ENCODE data around the gene ADD3. TPM values are rescaled to one million over a fixed set of nuclear protein-coding genes. Genes with fewer than 3 reads are reported as not detected.

ADD3 gene
- total RNA-seq, 1 donor from 2014 or later, result 57.4 TPM

DNA sequence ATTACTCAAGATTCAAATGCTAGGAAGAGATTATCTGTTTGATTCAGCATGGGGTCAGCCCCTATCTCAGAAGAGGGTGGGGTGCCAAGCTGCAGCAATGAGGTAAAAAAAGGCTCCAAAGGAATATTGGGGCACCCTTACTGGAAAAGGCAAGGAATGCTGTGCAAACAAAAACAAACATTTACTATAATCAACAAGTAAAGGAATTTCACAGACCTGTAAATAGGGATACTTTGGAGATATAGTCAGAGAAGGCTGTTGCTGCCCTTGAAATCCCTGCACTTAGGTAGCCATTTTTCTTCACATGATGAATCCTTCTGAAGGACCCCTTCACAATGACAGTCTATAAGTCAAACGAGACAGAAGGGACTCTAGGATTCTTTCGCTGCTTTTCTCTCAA is 10.6 kb upstream of the ADD3 start:
- intact Hi-C loops (cut with DNase I), result no loop called here
- no peak overlapping the region for H3K27ac ChIP-seq
- H3K9me3 ChIP-seq, result no peaks in the 10 kb centered on the region
- H3K36me3 ChIP-seq, result no peaks in the 10 kb centered on the region
- TF ChIP-seq, protein P1, sequence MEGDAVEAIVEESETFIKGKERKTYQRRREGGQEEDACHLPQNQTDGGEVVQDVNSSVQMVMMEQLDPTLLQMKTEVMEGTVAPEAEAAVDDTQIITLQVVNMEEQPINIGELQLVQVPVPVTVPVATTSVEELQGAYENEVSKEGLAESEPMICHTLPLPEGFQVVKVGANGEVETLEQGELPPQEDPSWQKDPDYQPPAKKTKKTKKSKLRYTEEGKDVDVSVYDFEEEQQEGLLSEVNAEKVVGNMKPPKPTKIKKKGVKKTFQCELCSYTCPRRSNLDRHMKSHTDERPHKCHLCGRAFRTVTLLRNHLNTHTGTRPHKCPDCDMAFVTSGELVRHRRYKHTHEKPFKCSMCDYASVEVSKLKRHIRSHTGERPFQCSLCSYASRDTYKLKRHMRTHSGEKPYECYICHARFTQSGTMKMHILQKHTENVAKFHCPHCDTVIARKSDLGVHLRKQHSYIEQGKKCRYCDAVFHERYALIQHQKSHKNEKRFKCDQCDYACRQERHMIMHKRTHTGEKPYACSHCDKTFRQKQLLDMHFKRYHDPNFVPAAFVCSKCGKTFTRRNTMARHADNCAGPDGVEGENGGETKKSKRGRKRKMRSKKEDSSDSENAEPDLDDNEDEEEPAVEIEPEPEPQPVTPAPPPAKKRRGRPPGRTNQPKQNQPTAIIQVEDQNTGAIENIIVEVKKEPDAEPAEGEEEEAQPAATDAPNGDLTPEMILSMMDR (IDR thresholded peaks at IDR 0.05), result no peak
- no peak for DNase-seq
- H3K4me1 ChIP-seq, result no peaks in the 10 kb centered on the region
- H3K27me3 ChIP-seq, result no peaks in the 10 kb centered on the region
- ATAC-seq, result no peak
- H3K4me3 ChIP-seq, result no peak overlapping the region

DNA sequence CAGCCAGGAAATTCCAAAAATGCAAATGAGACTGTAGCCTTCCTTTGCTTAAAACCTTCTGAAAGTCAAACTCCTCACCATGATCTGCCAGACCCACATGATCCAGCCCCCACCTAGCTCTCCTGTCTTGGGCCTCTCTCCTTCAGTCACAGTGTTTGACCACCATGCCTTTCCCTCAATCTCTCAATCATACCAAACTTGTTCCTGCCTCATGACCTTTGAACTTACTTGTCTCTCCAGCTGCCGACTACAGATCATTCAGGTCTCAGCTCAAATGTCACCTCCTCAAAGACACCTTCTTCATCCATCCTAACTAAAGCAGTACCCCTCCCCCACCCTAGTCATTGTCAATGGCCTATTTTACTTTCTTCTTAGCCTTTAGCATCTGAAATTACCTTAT is 9.3 kb upstream of the ADD3 start:
- Histone ChIP-seq H3K27me3 (no peaks in the 10 kb centered on the region), H3K4me1 (no peaks in the 10 kb centered on the region), H3K36me3 (no peaks in the 10 kb centered on the region), H3K27ac (no peak overlapping the region), H3K9me3 (no peaks in the 10 kb centered on the region), H3K4me3 (no peak overlapping the region)
- DNase-seq, result no peak
- TF ChIP-seq, protein P1 (IDR thresholded peaks at IDR 0.05), result no peak
- intact Hi-C loops (cut with DNase I), result no loop called here
- ATAC-seq, result no peak

DNA sequence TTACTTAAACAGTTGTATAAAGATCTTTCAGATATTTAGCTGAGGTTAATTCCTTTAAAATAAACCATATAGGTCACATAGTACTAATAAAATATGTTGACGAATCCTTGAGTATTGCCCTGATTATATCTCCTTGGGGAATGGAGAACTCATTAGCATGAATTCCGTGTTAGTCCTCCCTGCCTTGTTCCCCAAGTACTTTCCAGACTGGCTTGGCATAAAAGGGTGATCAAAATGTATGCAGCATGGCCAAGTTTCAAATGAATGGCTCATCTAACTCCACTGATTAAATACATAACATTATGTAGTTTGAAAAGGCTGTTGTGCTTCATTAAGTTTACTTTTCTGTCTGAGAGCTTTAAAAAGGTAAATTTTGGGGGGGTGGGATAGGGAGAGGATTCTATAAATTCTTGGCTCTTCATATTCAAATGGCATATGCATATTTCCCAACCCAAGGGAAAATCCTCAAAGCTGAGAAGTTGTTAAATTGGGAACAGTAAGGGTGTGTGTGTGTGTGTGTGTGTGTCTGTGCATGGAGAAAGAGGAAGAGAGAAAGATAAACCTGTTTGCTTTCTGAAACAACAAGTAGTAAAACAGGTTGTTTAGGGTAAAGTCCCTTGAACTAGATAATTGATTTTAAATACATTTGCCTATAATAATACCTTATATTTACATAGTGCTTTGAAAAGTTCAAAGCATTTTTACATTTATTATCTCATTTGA is 4.8 kb upstream of the ADD3 start:
- intact Hi-C loops (cut with DNase I), result no loop called here
- DNase-seq (no peak), ATAC-seq (no peak)
- TF ChIP-seq, protein P1 (IDR thresholded peaks at IDR 0.05), result no peak
- H3K27ac ChIP-seq, result no peak overlapping the region
- no peaks in the 10 kb centered on the region for H3K27me3 ChIP-seq
- no peaks in the 10 kb centered on the region for H3K4me1 ChIP-seq
- no peaks in the 10 kb centered on the region for H3K36me3 ChIP-seq
- H3K4me3 ChIP-seq, result no peak overlapping the region
- H3K9me3 ChIP-seq, result no peaks in the 10 kb centered on the region

DNA sequence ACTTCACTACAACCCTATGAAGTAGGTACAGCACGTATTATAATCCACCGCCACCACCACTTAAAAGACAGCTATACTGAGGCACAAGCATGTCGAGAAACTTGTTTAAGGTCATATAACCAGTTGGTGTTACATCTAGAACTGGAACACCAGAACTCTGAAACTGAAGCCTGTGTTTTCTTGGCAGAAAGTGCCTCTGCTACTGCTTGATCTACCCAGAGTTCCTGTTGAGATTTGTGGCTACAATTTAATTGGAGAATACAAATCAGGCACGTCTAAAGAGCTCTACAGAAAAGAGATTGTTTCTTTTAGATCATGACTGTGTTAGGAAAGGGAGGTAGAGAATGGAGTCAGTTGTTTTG is 4.3 kb upstream of the ADD3 start:
- intact Hi-C loops (cut with DNase I), result no loop called here
- H3K4me1 ChIP-seq, result no peaks in the 10 kb centered on the region
- no peak for DNase-seq

GRCh38 chr10:110005719-110006118 is 2.1 kb upstream of the ADD3 start:
- Histone ChIP-seq H3K27me3 (no peaks in the 10 kb centered on the region), H3K27ac (peak overlapping the region; percentile 48), H3K4me1 (peaks cover 14% of the 10 kb centered on the region), H3K9me3 (no peaks in the 10 kb centered on the region), H3K4me3 (peak overlapping the region; percentile 93), H3K36me3 (no peaks in the 10 kb centered on the region)
- intact Hi-C loops (cut with DNase I), result no loop called here
- DNase-seq (no peak), ATAC-seq (peak; percentile 4)
- TF ChIP-seq, protein P1 (IDR thresholded peaks at IDR 0.05), result no peak

More for the DNA sequence above, 4.3 kb upstream of the ADD3 start:
- no peak for ATAC-seq
- no peaks in the 10 kb centered on the region for H3K36me3 ChIP-seq
- TF ChIP-seq, protein P1 (IDR thresholded peaks at IDR 0.05), result no peak
- no peaks in the 10 kb centered on the region for H3K9me3 ChIP-seq
- no peaks in the 10 kb centered on the region for H3K27me3 ChIP-seq
- H3K27ac ChIP-seq, result no peak overlapping the region
- no peak overlapping the region for H3K4me3 ChIP-seq
